ENCODE results near the gene FXR1.

GRCh38 chr3:180934638-180935037 lies 22.2 kb downstream of the FXR1 start:
- TF ChIP-seq CTCF (IDR thresholded peaks at IDR 0.05; ENCODE audit: low read depth, low read length) (no peak), EZH2phosphoT487 (IDR thresholded peaks at IDR 0.05; ENCODE audit: low read depth) (no peak)
